Effector memory CD8-positive, alpha-beta T cell (primary cell): Measurements from ENCODE around the gene AMACR.
A peak's percentile ranks its signal among the peaks of the same experiment; 100 is the strongest.
"Not testable (repeated sequence)": the region's sequence is repeated elsewhere in the genome, so short reads cannot be mapped to it uniquely, and the experiment has no call there.

Source experiments
- ATAC-seq: fragments of 150-1000 bp; cut with Tn5 transposase; replicated peaks from 2 replicates; pipeline ENCODE4 v1.10.0; 2021; ENCODE audit warnings: mild to moderate bottlenecking, moderate library complexity
- DNase-seq, 3 experiments: peaks; one replicate each; pipeline ENCODE4 v3.0.0; 2021
- H3K27ac Mint-ChIP-seq, 2 donors: one replicate each; pipeline ENCODE4 v1.8.0; 2022; ENCODE audit warnings: mild to moderate bottlenecking in 2 of 2, mixed read lengths in 2 of 2, moderate library complexity in 2 of 2
- H3K27me3 Mint-ChIP-seq, 2 donors: one replicate each; pipeline ENCODE4 v1.8.0; 2022; ENCODE audit warnings: mixed read lengths in 2 of 2
- H3K36me3 Mint-ChIP-seq: one replicate; pipeline ENCODE4 v1.8.0; 2022; ENCODE audit warnings: mild to moderate bottlenecking, moderate library complexity, mixed read lengths; ENCODE audit not compliant: insufficient read depth
- H3K4me1 Mint-ChIP-seq, 2 donors: one replicate each; pipeline ENCODE4 v1.8.0; 2022; ENCODE audit warnings: low read depth in 2 of 2, mixed read lengths in 2 of 2
- H3K4me3 Mint-ChIP-seq, 2 donors: one replicate each; pipeline ENCODE4 v1.8.0; 2022; ENCODE audit warnings: mild to moderate bottlenecking in 2 of 2, mixed read lengths in 2 of 2, moderate library complexity in 2 of 2
- H3K9me3 Mint-ChIP-seq, 2 donors: one replicate each; pipeline ENCODE4 v1.8.0; 2022; ENCODE audit warnings: mixed read lengths in 2 of 2

AMACR gene

GRCh38 chr5:34043099-34043876 lies 35.4 kb upstream of the AMACR start, which contains the start of gene C1QTNF3:
Gene C1QTNF3 (minus strand): TSS chr5:34043213. CDS start chr5:34043125, 88 bp downstream.
- H3K4me3 Mint-ChIP-seq: peak within 1 kb of the TSS in 1 of 2 donors; percentile 41
- DNase-seq: no peak
- no peaks in the 10 kb centered on the region for H3K9me3 Mint-ChIP-seq
- H3K27ac Mint-ChIP-seq: peak within 1 kb of the TSS in 1 of 2 donors; percentile 86
- no peaks in the 10 kb centered on the region for H3K36me3 Mint-ChIP-seq
- H3K4me1 Mint-ChIP-seq: peaks cover 0 to 18% of the 10 kb centered on the region in 2 donors
- H3K27me3 Mint-ChIP-seq: no peaks in the 10 kb centered on the region
- peak; percentile 73 for ATAC-seq

- Mint-ChIP-seq H3K27ac (peak overlapping the region in 1 of 2 donors; percentile 86), H3K27me3 (no peaks in the 10 kb centered on the region), H3K4me1 (peaks cover 0 to 18% of the 10 kb centered on the region in 2 donors), H3K9me3 (no peaks in the 10 kb centered on the region), H3K36me3 (no peaks in the 10 kb centered on the region), H3K4me3 (no peak overlapping the region)
- no peak for DNase-seq
- no peak for ATAC-seq
These were observed 34.5 kb upstream of the AMACR start for GRCh38 chr5:34042321-34042720.

- H3K4me1 Mint-ChIP-seq: peaks cover 0 to 18% of the 10 kb centered on the region in 2 donors
- DNase-seq (no peak), ATAC-seq (no peak)
- H3K9me3 Mint-ChIP-seq: no peaks in the 10 kb centered on the region
- H3K4me3 Mint-ChIP-seq: no peak overlapping the region
- H3K27me3 Mint-ChIP-seq: no peaks in the 10 kb centered on the region
- no peaks in the 10 kb centered on the region for H3K36me3 Mint-ChIP-seq
- H3K27ac Mint-ChIP-seq: no peak overlapping the region
These were observed 33.6 kb upstream of the AMACR start for GRCh38 chr5:34041247-34041972.

DNA sequence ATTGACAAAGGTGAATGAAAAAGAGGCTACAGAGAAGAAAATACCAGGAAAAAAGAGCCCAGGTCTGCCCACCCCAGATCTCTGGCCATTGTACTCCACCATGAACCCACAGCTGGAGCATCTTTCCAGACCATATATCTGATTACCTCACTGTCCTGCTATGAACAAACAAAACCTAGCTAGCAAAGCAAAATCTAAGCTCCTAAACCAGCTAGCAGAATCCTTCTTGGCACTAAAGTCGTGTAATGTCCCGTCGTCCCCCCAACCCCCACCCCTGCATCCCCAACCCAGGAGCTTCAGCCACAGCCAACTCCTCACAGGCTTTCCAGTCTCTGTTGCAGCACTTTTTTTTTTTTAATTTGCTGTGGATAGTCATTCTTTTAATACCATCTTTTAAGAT lies 32.6 kb upstream of the AMACR start:
- no peak overlapping the region for H3K4me3 Mint-ChIP-seq
- ATAC-seq (no peak), DNase-seq (no peak)
- no peaks in the 10 kb centered on the region for H3K27me3 Mint-ChIP-seq
- no peaks in the 10 kb centered on the region for H3K36me3 Mint-ChIP-seq
- peaks cover 0 to 15% of the 10 kb centered on the region in 2 donors for H3K4me1 Mint-ChIP-seq
- no peak overlapping the region for H3K27ac Mint-ChIP-seq
- H3K9me3 Mint-ChIP-seq: no peaks in the 10 kb centered on the region

GRCh38 chr5:34039398-34040157 lies 31.7 kb upstream of the AMACR start:
- Mint-ChIP-seq H3K4me3 (no peak overlapping the region), H3K27me3 (no peaks in the 10 kb centered on the region), H3K4me1 (peaks cover 0 to 13% of the 10 kb centered on the region in 2 donors), H3K36me3 (peaks cover 2% of the 10 kb centered on the region), H3K9me3 (no peaks in the 10 kb centered on the region), H3K27ac (no peak overlapping the region)
- ATAC-seq (no peak), DNase-seq (no peak)

GRCh38 chr5:34038838-34039237 lies 31.0 kb upstream of the AMACR start:
- no peak for DNase-seq
- no peak for ATAC-seq
- no peak overlapping the region for H3K27ac Mint-ChIP-seq
- peaks cover 0 to 11% of the 10 kb centered on the region in 2 donors for H3K4me1 Mint-ChIP-seq
- no peaks in the 10 kb centered on the region for H3K9me3 Mint-ChIP-seq
- H3K4me3 Mint-ChIP-seq: no peak overlapping the region
- H3K36me3 Mint-ChIP-seq: peaks cover 6% of the 10 kb centered on the region
- H3K27me3 Mint-ChIP-seq: no peaks in the 10 kb centered on the region

DNA sequence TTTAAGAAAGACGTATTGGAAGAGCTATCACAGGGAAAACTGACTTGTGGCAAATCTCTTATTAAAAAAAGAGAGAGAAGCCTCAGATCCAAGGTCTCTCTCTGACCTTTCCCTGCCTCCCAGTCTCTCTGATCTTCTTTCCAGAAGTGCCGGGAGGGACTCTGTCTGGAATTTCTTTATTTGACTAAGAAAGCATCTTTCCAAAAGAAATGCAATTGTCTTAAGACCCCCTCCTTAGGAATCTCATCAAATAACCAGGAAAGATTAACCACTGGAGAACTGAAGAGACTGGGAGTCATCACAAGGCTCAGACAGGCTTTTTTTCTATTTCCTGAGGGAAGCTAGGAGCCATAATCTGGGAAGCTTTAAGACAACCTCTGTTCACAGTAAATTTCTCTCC lies 30.5 kb upstream of the AMACR start:
- H3K36me3 Mint-ChIP-seq: peaks cover 7% of the 10 kb centered on the region
- H3K27ac Mint-ChIP-seq: no peak overlapping the region
- H3K9me3 Mint-ChIP-seq: no peaks in the 10 kb centered on the region
- H3K4me3 Mint-ChIP-seq: no peak overlapping the region
- no peak for ATAC-seq
- H3K27me3 Mint-ChIP-seq: no peaks in the 10 kb centered on the region
- peaks cover 0 to 10% of the 10 kb centered on the region in 2 donors for H3K4me1 Mint-ChIP-seq
- DNase-seq: no peak

DNA sequence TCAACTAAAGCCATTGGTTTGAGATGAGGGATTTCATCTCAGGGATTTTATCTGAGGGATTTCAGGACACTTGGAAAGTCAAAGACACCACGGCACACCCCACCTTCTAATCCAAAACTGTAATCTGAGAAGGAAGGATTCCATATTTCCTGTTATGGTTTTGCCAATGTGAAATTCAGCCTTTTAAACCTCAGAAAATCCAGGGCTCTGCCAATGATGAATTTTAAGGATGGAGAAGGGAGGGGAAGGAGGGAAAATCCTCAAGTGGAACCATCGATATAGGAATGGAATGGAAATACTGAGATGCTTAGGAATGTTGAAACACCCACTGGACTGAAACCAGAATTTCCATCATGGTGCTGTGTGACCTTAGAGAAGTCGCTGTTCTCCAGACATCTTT lies 29.9 kb upstream of the AMACR start:
- Mint-ChIP-seq H3K36me3 (peaks cover 7% of the 10 kb centered on the region), H3K9me3 (no peaks in the 10 kb centered on the region), H3K27me3 (no peaks in the 10 kb centered on the region), H3K4me3 (no peak overlapping the region), H3K4me1 (peaks cover 0 to 4% of the 10 kb centered on the region in 2 donors), H3K27ac (no peak overlapping the region)
- DNase-seq (no peak), ATAC-seq (no peak)

GRCh38 chr5:34035756-34036155 lies 27.9 kb upstream of the AMACR start:
- H3K4me3 Mint-ChIP-seq: no peak overlapping the region
- no peaks in the 10 kb centered on the region for H3K9me3 Mint-ChIP-seq
- no peak for ATAC-seq
- no peak overlapping the region for H3K27ac Mint-ChIP-seq
- DNase-seq: no peak
- no peaks in the 10 kb centered on the region for H3K27me3 Mint-ChIP-seq
- H3K4me1 Mint-ChIP-seq: peaks cover 0 to 1% of the 10 kb centered on the region in 2 donors
- peaks cover 7% of the 10 kb centered on the region for H3K36me3 Mint-ChIP-seq

DNA sequence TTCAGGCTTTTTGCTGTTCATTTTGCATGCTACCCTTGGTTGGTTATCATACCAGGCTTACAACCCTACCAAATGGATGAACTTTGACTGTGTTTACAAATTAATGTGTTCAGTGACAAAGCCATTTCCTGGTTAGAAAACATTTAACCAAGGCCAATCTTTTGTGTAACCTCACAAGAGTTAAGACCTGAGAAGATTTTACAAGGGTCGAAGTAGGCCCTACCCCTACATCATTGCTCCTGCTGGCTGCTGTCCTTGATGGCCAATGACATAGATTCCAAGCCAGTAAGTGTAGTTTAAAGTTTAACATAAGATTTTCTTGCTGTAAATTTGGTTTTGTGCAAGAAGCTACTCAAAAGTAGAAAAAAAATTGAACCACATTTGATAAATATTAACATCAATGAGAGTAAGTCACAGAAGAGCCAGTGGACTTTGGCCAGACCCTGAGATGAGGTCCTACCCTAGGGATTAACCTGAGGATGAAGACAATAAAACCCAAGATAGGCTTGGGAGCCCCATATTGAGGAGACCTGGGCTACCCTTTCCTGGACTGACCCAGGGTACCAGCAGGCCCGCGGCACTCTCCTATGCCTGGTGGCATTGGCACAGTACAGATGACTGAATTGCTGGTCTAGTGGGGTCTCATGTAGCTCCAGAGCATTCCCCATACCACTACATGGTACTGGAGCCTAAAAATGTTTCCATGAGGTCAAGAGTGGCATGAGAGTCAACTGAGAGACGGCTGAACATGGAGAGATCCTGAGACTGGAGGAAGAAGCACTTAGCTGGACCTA lies 26.9 kb upstream of the AMACR start:
- ATAC-seq: no peak
- no peaks in the 10 kb centered on the region for H3K27me3 Mint-ChIP-seq
- DNase-seq: no peak
- H3K27ac Mint-ChIP-seq: no peak overlapping the region
- no peaks in the 10 kb centered on the region for H3K9me3 Mint-ChIP-seq
- peaks cover 7% of the 10 kb centered on the region for H3K36me3 Mint-ChIP-seq
- no peak overlapping the region for H3K4me3 Mint-ChIP-seq
- H3K4me1 Mint-ChIP-seq: no peaks in the 10 kb centered on the region

DNA sequence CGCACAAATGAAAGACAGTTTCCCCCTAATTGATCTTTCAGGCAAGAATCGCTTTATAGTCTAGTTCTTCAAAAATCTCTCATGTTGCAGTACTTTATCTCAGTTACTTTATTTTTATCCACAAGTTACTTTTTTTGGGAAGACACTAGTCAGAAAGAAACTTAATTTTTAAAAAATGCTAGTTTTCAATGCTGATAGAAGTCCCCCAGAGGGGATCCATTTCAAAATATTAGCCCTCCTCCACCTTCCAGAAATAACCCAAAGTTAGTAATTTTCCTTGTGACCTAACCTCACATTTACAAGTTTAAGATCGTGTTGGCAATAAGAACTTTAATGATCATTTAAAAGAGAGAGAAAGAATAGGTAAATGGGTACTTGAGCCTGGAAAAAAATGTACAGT lies 24.1 kb upstream of the AMACR start:
- no peaks in the 10 kb centered on the region for H3K4me1 Mint-ChIP-seq

DNA sequence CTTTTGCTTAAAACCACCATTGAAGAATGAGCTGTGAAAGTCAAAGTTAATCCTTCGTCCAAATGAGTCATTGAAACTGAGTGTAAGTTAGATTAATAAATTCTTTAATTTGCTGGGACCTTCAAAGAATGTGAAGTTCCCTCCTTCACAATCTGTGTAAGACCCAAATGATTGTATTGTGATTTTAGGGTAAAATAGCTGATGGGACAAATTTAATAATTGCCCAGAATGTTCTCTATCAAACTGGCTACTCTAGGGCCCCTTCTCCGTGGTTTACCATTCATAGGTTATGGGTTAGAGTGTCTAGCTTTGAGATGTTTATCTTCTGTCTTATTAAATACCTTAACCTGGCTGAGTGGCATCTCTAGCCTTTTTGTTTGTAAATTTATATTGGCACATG lies 23.3 kb upstream of the AMACR start:
- Mint-ChIP-seq H3K27ac (no peak overlapping the region), H3K4me1 (no peaks in the 10 kb centered on the region), H3K27me3 (no peaks in the 10 kb centered on the region), H3K9me3 (no peaks in the 10 kb centered on the region), H3K4me3 (no peak overlapping the region), H3K36me3 (peaks cover 14% of the 10 kb centered on the region)
- DNase-seq: no peak
- ATAC-seq: no peak

More for the DNA sequence above, 24.1 kb upstream of the AMACR start:
- Mint-ChIP-seq H3K9me3 (no peaks in the 10 kb centered on the region), H3K27ac (no peak overlapping the region), H3K36me3 (peaks cover 11% of the 10 kb centered on the region), H3K4me3 (no peak overlapping the region), H3K27me3 (no peaks in the 10 kb centered on the region)
- no peak for DNase-seq
- no peak for ATAC-seq

- H3K36me3 Mint-ChIP-seq: peaks cover 19% of the 10 kb centered on the region
- not testable (repeated sequence) for H3K9me3 Mint-ChIP-seq, H3K27ac Mint-ChIP-seq, H3K27me3 Mint-ChIP-seq, H3K4me1 Mint-ChIP-seq, ATAC-seq, H3K4me3 Mint-ChIP-seq, DNase-seq
These were observed 22.7 kb upstream of the AMACR start for GRCh38 chr5:34030585-34030984.
